ENCODE measurements around the gene GADD45G. TPM values are rescaled to one million over a fixed set of nuclear protein-coding genes. Genes with fewer than 3 reads are reported as not detected.

GADD45G gene
- total and polyA plus RNA-seq, 2 of the 8 experiments (the other 6 are each of a cell fraction or from before 2014, with no cell fraction given) = 7.0 to 11.4 TPM

- TF ChIP-seq EP300 (IDR thresholded peaks at IDR 0.05; ENCODE audit: borderline replicate concordance in 1 of 2, low read depth in 2 of 2, low read length in 2 of 2) (no peak), BCL11A (IDR thresholded peaks at IDR 0.05; ENCODE audit: low read depth in 2 of 2, low read length in 2 of 2) (no peak), SIRT6 (IDR thresholded peaks at IDR 0.05; ENCODE audit: low read length) (no peak), FOSL1 (IDR thresholded peaks at IDR 0.05; ENCODE audit: insufficient read depth, low read depth, low read length) (no peak)
Measured at GRCh38 chr9:89640361-89640760, 35.5 kb downstream of the GADD45G start (continued).
